DND-41 (cell line): ENCODE results near the gene PAX2.

Source experiments
- ATAC-seq: fragments of 200-7000 bp; cut with Tn5 transposase; 3 replicates; pipeline ENCODE4 v1.9.1; 2021; ENCODE audit warnings: low read depth; ENCODE audit not compliant: insufficient read depth
- DNase-seq: peaks from one replicate; pipeline ENCODE4 v3.0.0-alpha.2; 2020
- H2AFZ ChIP-seq: 2 replicates; pipeline ENCODE4 v1.6.0; 2012; ENCODE audit warnings: low read depth, low read length
- H3K27ac ChIP-seq: 2 replicates; pipeline ENCODE4 v1.5.1; 2012; ENCODE audit warnings: low read length, inconsistent platforms
- H3K27me3 ChIP-seq: fragments of 200-600 bp; sonication (generic); 2 replicates; pipeline ENCODE4 v1.6.0; 2012; ENCODE audit warnings: low read length, mild to moderate bottlenecking, inconsistent platforms; ENCODE audit not compliant: insufficient read depth, poor library complexity
- H3K36me3 ChIP-seq: 2 replicates; pipeline ENCODE4 v1.5.1; 2012; ENCODE audit warnings: low read length, inconsistent platforms; ENCODE audit not compliant: insufficient read depth
- H3K4me1 ChIP-seq: 2 replicates; pipeline ENCODE4 v1.5.1; 2012; ENCODE audit warnings: mild to moderate bottlenecking, low read length; ENCODE audit not compliant: insufficient read depth
- H3K4me2 ChIP-seq: 2 replicates; pipeline ENCODE4 v1.6.0; 2012; ENCODE audit warnings: mild to moderate bottlenecking, moderate library complexity, low read length, inconsistent platforms; ENCODE audit not compliant: insufficient read depth
- H3K4me3 ChIP-seq, 2 experiments: fragments of 200-600 bp in 1 of 2; shearing (Covaris generic) in 1 of 2; 2 replicates each; pipeline ENCODE4 v1.5.1; 2012 to 2016; ENCODE audit warnings: inconsistent platforms in 2 of 2, low read length in 2 of 2, mild to moderate bottlenecking in 2 of 2, low read depth in 1 of 2, moderate library complexity in 1 of 2
- H3K79me2 ChIP-seq: 2 replicates; pipeline ENCODE4 v1.6.0; 2012; ENCODE audit warnings: low read length, inconsistent platforms; ENCODE audit not compliant: insufficient read depth
- H3K9ac ChIP-seq: 2 replicates; pipeline ENCODE4 v1.6.0; 2012; ENCODE audit warnings: low read depth, mild to moderate bottlenecking, inconsistent platforms, low read length, moderate library complexity
- H3K9me3 ChIP-seq: 2 replicates; pipeline ENCODE4 v1.5.1; 2012; ENCODE audit warnings: low read length, moderate library complexity, mild to moderate bottlenecking, inconsistent platforms; ENCODE audit not compliant: insufficient read depth, severe bottlenecking
- H4K20me1 ChIP-seq: 2 replicates; pipeline ENCODE4 v1.6.0; 2012; ENCODE audit warnings: low read length; ENCODE audit not compliant: insufficient read depth
- CTCF ChIP-seq: IDR thresholded peaks from 2 replicates; pipeline ENCODE4 v1.5.1; 2012; ENCODE audit warnings: borderline replicate concordance, low read length, moderate library complexity, mild to moderate bottlenecking; ENCODE audit not compliant: poor library complexity, severe bottlenecking; ENCODE audit errors: extremely low read depth
- EZH2 ChIP-seq: IDR thresholded peaks from 3 replicates; pipeline ENCODE4 v1.6.1; 2012; ENCODE audit warnings: borderline replicate concordance, low read depth, mild to moderate bottlenecking, moderate library complexity, low read length, inconsistent platforms; ENCODE audit not compliant: severe bottlenecking

The PAX2 gene

GRCh38 chr10:100826031-100826651 lies 80.8 kb downstream of the PAX2 start:
- Histone ChIP-seq H4K20me1 (0 out of 2 replicates have a peak, but pooled peaks cover 2% of the 10 kb centered on the region), H3K4me3 (no peak overlapping the region), H3K4me2 (no peak overlapping the region)

DNA sequence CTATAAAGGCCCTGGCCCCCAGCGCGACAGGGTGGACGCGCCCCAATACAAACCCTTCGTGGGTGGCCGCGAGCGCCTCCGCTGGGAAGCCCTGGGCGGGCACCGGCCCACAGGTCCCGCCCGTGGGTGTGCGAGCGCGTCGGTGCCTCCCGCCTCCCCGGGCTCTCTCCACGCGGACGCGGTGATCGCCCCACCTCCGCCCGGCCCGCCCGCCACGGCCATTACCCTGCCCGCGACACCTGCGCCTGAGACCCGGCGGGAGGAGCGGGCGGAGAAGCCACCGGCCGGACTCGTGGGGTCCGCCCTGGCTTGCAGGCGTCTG lies 81.2 kb downstream of the PAX2 start:
- no peak overlapping the region for H3K4me3 ChIP-seq
- H4K20me1 ChIP-seq: peaks cover 2% of the 10 kb centered on the region; the same call in 1 of the 2 replicates
- DNase-seq (no peak), ATAC-seq (no peak)
- H3K4me1 ChIP-seq: no peaks in the 10 kb centered on the region
- H3K9ac ChIP-seq: no peak overlapping the region
- H3K36me3 ChIP-seq: no peaks in the 10 kb centered on the region
- H3K79me2 ChIP-seq: no peaks in the 10 kb centered on the region
- no peak overlapping the region for H3K4me2 ChIP-seq
- H3K9me3 ChIP-seq: no peaks in the 10 kb centered on the region
- TF ChIP-seq EZH2: no peak
- no peak overlapping the region for H3K27ac ChIP-seq
- H3K27me3 ChIP-seq: no peaks in the 10 kb centered on the region
- H2AFZ ChIP-seq: no peak overlapping the region

More at GRCh38 chr10:100826031-100826651, 80.8 kb downstream of the PAX2 start:
- H3K79me2 ChIP-seq: no peaks in the 10 kb centered on the region
- H3K4me1 ChIP-seq: no peaks in the 10 kb centered on the region
- no peak overlapping the region for H2AFZ ChIP-seq
- DNase-seq (no peak), ATAC-seq (no peak)
- H3K27me3 ChIP-seq: no peaks in the 10 kb centered on the region
- H3K9ac ChIP-seq: no peak overlapping the region
- H3K36me3 ChIP-seq: no peaks in the 10 kb centered on the region
- H3K27ac ChIP-seq: no peak overlapping the region
- H3K9me3 ChIP-seq: no peaks in the 10 kb centered on the region
- TF ChIP-seq EZH2 (no peak), CTCF (no peak)

DNA sequence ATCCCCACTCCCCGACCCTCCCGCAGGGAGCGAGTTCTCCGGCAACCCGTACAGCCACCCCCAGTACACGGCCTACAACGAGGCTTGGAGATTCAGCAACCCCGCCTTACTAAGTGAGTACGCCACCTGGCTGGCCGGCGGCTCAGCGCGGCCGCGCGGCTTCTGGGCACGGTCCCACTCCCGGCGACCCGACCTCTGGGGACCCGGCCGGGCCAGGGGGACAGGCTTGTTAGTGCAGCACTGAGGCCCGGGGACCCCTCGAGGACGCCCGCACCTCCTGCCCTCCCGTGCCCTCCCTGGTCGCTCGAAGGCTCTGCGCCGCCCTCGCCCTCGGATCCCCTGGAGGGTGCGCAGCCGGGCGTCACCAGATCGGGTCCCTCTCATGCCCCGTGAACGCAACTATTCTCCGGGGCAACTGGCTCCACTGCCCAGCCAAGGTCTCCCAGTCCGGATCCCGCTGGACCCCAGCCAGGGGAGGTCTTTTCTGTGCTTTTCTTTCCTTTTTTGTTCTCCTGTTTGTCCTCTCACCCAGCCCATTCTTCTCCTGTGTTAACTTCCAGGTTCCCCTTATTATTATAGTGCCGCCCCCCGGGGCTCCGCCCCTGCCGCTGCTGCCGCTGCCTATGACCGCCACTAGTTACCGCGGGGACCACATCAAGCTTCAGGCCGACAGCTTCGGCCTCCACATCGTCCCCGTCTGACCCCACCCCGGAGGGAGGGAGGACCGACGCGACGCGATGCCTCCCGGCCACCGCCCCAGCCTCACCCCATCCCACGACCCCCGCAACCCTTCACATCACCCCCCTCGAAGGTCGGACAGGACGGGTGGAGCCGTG lies 81.8 kb downstream of the PAX2 start:
- no peak overlapping the region for H2AFZ ChIP-seq

More for the DNA sequence above, 81.8 kb downstream of the PAX2 start:
- H3K4me3 ChIP-seq: no peak overlapping the region
- no peak overlapping the region for H3K4me2 ChIP-seq
- no peak overlapping the region for H3K9ac ChIP-seq
- H3K79me2 ChIP-seq: no peaks in the 10 kb centered on the region
- no peaks in the 10 kb centered on the region for H3K9me3 ChIP-seq
- DNase-seq (no peak), ATAC-seq (no peak)
- H4K20me1 ChIP-seq: peaks cover 2% of the 10 kb centered on the region; the same call in 1 of the 2 replicates
- H3K36me3 ChIP-seq: no peaks in the 10 kb centered on the region
- no peaks in the 10 kb centered on the region for H3K4me1 ChIP-seq
- H3K27me3 ChIP-seq: no peaks in the 10 kb centered on the region
- no peak overlapping the region for H3K27ac ChIP-seq
- TF ChIP-seq CTCF: no peak
- no peak for TF ChIP-seq EZH2
